Right atrium auricular region (tissue), 2 donors: ENCODE results near the gene TET1. TPM values are rescaled to one million over a fixed set of nuclear protein-coding genes. Genes with fewer than 3 reads are reported as not detected.

Experiments used
- DNase-seq: peaks from one replicate; pipeline ENCODE4 v3.0.0-alpha.2; 2019; ENCODE audit warnings: low spot score
- H3K27ac ChIP-seq, 2 donors: fragments of 200-600 bp; sonication (generic); 1 replicate in 1 of 2; 2 replicates in 1 of 2; pipeline ENCODE4 v1.5.1; 2016 to 2019
- H3K27me3 ChIP-seq, 2 donors: fragments of 200-600 bp; sonication (generic); one replicate each; pipeline versions ENCODE4 v1.5.1 to v1.6.0; 2017 to 2019
- H3K36me3 ChIP-seq: fragments of 200-600 bp; sonication (generic); one replicate; pipeline ENCODE4 v1.5.1; 2016
- H3K4me1 ChIP-seq, 2 donors: fragments of 200-600 bp; sonication (generic); one replicate each; pipeline versions ENCODE4 v1.5.1 to v1.6.0; 2017 to 2019
- H3K4me3 ChIP-seq, 2 donors: fragments of 200-600 bp; sonication (generic); 1 replicate in 1 of 2; 2 replicates in 1 of 2; pipeline ENCODE4 v1.5.1; 2017 to 2019; ENCODE audit warnings: mild to moderate bottlenecking in 1 of 2, moderate library complexity in 1 of 2
- H3K9me3 ChIP-seq, 2 donors: fragments of 200-600 bp; sonication (generic); one replicate each; pipeline ENCODE4 v1.5.1; 2019
- CTCF ChIP-seq, 2 donors: fragments of 200-600 bp; sonication (generic); IDR thresholded peaks; one replicate each; pipeline ENCODE4 v1.5.1; 2019; ENCODE audit warnings: antibody characterized with exemption in 2 of 2
- total RNA-seq, 2 donors: library from RNA; depleted of rRNA; stranded (reverse); fragments of >200 nt; gene quantifications; one replicate each; pipeline ENCODE4 v1.1.0, GENCODE V29; 2016

Gene TET1
- total RNA-seq, 2 donors from 2014 or later = 2.4 to 3.0 TPM

DNA sequence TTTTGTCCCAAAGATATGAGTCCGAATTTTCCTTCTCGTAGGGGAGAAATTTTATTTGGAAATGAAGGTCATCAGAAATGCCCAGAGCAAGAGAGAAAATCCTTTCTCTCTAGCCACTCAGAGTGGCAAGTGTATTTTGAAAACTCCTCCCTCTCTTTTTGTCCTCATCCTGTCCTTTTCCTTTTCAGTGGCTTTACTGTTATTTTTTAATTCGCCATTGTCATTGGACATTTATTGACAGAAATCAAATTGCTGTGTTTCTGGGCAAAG is 39.6 kb downstream of the TET1 start:
- H3K27me3 ChIP-seq = no peaks in the 10 kb centered on the region
- no peak for TF ChIP-seq CTCF (IDR thresholded peaks at IDR 0.05)
- DNase-seq = no peak
- peak overlapping the region; percentile 45 to 54 for H3K4me3 ChIP-seq
- H3K36me3 ChIP-seq = no peaks in the 10 kb centered on the region
- H3K27ac ChIP-seq = peak overlapping the region; percentile 68 to 73
- H3K4me1 ChIP-seq = peaks cover 0 to 27% of the 10 kb centered on the region in 2 donors
- no peaks in the 10 kb centered on the region for H3K9me3 ChIP-seq

DNA sequence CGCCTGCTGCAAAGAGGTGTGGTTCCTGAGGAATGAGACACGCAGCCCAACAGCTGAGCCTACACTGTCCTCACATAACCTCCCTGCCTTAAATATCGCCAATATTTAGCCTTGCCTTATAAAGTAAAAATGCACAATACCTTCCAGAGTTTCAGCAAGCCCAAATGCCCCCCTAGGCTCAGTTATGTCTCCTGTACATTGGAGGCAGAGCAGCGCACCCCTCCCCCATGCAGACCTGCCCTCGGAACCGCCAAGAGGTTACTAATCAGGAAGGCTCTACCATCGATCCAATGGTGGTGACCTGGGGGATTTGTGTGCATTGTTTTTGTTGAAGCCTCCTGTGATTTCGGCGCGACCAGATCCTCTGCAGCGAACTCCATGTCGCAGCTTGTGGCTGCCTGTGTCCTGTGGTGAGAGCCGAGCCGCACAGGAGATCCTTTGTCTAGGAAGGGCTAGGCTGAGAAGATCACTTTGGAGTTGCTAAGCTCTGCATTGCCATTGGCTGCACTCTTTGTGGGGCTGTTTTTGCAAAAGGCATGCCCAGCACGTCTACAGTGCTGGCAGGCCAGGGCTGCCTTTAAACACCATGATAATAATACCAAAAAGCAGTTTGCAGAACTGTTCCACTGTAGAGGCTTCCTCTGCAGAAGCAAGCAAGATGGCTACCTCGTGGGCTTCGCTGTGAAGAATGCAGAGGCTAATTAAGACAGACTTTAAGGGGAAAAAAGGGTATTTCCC is 40.1 kb downstream of the TET1 start:
- DNase-seq = peak; percentile 72
- Histone ChIP-seq H3K27ac (peak overlapping the region; percentile 68 to 73), H3K9me3 (no peaks in the 10 kb centered on the region), H3K27me3 (no peaks in the 10 kb centered on the region), H3K4me3 (peak overlapping the region; percentile 45 to 54), H3K4me1 (peaks cover 0 to 27% of the 10 kb centered on the region in 2 donors), H3K36me3 (no peaks in the 10 kb centered on the region)
- TF ChIP-seq CTCF (IDR thresholded peaks at IDR 0.05) = no peak

- no peaks in the 10 kb centered on the region for H3K9me3 ChIP-seq
- H3K27ac ChIP-seq = no peak overlapping the region
- H3K4me1 ChIP-seq = peaks cover 0 to 27% of the 10 kb centered on the region in 2 donors
- no peak for DNase-seq
- no peaks in the 10 kb centered on the region for H3K27me3 ChIP-seq
- no peak overlapping the region for H3K4me3 ChIP-seq
- TF ChIP-seq CTCF (IDR thresholded peaks at IDR 0.05) = no peak
- H3K36me3 ChIP-seq = no peaks in the 10 kb centered on the region
Observed at GRCh38 chr10:68601501-68602265, 41.5 kb downstream of the TET1 start.

- no peak for TF ChIP-seq CTCF (IDR thresholded peaks at IDR 0.05)
- Histone ChIP-seq H3K27ac (no peak overlapping the region), H3K27me3 (no peaks in the 10 kb centered on the region), H3K9me3 (no peaks in the 10 kb centered on the region), H3K36me3 (no peaks in the 10 kb centered on the region), H3K4me3 (no peak overlapping the region), H3K4me1 (peaks cover 0 to 27% of the 10 kb centered on the region in 2 donors)
- no peak for DNase-seq
Observed at GRCh38 chr10:68602434-68602833, 42.3 kb downstream of the TET1 start.

DNA sequence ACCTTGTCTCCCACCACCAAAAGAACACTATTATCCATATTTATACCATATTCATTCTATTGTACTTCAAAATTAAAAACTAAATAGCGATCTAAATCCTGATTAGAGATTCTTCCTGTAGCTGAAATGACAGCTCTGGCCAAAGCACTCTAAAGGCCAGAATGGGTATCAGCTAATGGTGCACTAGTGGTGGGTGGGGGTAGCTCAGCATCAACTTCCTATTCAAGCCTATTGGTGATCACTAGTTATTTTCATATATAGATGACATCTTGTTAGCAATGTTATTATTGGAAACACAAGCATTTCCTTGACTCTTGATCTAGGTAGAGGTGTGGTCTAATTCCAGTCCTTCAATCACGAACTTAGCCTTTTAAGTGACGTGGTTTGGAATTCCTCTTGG is 43.6 kb downstream of the TET1 start:
- Histone ChIP-seq H3K27ac (no peak overlapping the region), H3K9me3 (no peaks in the 10 kb centered on the region), H3K36me3 (no peaks in the 10 kb centered on the region), H3K4me3 (no peak overlapping the region), H3K4me1 (peaks cover 0 to 26% of the 10 kb centered on the region in 2 donors), H3K27me3 (no peaks in the 10 kb centered on the region)
- DNase-seq = no peak
- no peak for TF ChIP-seq CTCF (IDR thresholded peaks at IDR 0.05)
